SIG-M5 (cell line): Measurements from ENCODE around the gene BUD31.
"Not testable (repeated sequence)": the region's sequence is repeated elsewhere in the genome, so short reads cannot be mapped to it uniquely, and the experiment has no call there.

Source experiments
- DNase-seq: peaks from one replicate; lab custom pipeline; 2025; lab: John Stamatoyannopoulos, UW

BUD31 gene

DNA sequence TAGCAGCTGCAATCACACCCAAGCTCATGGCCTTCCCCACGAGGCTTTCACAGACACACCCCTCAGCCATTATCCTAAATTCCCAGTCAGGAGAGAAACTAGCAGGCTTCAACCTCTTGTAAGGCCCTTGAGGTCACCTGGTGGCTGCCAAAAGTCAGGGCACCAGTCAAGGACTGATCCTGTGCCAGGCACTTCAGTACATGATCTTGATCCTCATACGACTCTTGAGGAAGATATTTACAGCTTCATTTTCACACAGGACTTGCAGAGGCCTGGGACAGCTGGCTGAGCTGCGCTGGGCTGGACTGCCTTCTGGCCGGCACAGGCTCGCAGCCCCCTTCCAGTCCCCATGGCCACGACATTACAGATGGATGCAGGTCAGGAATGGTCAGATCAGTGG, 9.2 kb upstream of the BUD31 start:
- no peak for DNase-seq

DNA sequence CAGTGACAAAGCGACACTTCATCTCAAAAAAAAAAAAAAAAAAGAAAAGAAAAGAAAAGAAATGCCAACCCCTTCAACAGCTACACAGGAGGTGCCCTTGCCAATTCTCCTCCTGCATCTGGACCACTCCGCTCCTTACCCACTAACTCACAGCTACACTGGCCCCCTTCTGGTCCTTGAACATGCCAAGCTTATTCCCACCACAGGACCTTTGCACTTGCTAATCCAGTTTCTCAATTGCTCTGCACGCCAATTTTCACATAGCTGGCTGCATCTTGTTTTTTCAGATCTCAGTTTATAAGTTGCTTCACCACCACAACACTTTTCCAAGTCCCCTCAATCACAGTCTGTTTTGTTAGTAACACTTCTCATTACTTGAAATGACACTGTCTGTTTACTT, 5.9 kb upstream of the BUD31 start:
- no peak for DNase-seq

DNA sequence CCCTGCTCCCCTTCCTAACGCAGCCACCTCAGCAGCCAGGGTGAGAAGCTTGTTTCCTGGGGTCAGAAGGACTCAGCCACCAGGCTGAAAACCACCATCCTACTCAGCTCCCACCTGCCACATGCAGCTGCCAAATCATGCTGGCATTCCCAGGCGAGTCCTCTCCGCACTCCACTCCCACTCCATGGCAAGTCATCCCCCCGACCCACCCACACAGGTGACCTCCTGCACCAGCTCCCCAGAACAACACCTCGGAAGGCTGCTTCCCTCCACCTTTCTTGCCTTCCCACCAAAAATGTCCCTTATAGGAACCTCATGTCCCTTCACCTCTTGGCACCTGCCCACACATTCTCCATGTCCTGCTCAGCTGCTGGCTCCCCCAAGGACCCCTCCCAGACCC, 5.0 kb upstream of the BUD31 start:
- DNase-seq: no peak

DNA sequence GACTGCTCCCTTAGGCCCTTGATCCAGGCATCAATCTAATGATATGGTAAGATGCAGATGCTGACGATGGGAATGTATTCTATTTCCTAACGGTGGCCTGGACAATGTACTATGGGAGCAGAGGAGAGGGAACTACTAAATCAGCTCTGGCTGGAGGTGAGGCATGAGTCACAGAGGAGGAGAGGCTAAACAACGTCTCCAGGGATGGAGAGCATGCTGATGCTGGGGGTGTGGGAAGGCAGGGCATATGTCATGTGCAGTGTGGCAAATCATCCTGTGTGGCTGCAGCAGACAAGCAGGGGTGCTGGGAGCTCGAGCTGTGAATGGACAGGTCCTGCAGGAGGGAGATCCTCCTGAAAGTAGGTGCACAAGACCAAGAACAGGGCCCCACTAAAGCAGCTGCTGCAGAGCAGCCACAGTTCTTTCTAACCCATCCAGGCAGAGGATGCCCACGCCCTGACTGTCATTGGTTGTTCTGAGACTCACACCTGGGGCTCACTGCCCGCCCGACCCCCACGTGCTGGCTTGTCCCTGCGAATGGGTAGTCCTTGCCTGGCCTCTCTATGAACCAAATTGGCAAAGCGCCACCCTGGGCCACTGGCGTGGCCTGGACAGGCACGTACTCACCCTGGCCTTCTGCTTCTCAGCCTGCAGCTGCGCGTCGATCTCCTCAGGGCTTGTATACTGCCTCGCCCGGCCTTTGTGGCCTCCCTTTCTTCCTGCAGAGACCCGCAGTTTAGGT, 4.4 kb upstream of the BUD31 start:
- DNase-seq: no peak

DNA sequence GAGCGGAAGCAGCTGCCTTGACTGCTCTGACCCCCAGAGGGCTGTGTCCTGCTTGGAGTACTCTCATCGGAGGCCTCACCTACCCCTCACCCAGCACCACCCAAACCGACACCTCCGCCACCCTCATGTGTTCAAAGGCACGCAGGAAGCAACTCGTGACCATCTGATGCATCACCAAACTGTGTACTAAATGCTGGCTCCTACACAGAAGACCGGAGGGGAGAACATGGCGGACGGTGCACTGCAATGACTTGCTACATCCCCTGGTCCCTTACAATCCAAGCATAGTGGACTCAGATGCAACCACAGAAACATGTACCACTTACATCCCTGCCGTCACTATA, 3.8 kb upstream of the BUD31 start:
- no peak for DNase-seq

DNA sequence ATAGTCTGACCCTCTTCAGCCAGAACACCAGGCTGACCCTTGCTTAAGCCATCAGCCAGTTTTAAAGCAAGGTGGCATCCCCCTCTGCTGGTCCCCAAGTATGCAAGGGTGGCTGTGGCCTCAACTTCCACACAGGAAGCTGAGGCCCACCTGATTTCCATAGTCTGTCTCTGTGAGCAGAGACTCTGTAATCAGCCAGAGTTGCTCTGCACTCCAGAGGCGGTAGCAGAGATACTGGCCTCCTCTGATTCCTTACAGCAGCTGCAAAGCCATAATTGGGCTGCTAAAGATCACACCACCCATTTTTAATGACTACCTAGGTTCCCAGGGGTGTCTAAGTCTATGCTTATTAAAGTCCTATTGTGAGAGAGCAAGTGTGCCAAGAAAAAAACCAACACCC, 2.2 kb upstream of the BUD31 start:
- no peak for DNase-seq

DNA sequence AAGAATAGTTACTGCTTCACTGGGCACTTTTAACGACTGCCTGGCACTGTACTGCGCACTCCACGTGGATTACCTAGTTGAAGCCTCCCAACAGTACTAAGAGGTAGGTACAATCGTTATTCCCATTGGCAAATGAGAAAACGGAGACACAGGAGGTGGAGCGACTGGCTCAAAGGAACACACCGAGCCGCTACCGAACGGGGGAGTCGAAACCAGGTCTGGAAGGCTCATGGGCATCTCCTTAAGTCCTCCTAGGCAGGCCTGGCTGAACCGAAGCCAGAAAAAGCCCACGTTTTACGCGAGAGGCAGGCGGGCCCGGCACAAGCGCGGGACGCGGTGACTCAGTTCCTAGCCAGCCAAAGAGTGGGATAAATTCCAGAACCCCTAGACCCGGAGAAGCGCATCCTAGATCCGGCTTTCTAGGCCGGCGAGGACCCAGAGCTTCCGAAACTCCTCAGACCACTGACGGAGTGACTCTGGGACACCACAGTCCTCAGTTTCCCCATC, 844 bp upstream of the BUD31 start:
- no peak for DNase-seq

DNA sequence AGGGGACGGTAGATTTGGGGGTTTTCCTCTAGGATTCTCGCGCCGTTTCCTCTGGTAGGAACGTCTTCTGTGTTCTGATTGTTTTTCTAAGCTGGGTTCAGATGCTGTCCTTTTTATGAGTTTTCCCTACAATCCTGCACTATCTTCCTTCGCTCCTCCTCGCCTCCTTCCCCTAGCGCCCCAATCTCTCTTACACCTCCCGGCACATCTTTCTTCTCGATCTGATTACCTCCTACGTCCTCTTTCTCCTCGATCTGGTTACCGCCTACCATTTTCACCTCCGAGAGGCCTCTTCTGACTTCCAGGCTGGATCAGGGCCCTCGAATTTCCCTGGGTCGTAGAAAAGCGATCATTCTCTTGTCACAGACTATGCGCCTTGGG, 413 bp downstream of the BUD31 start:
- no peak for DNase-seq

DNA sequence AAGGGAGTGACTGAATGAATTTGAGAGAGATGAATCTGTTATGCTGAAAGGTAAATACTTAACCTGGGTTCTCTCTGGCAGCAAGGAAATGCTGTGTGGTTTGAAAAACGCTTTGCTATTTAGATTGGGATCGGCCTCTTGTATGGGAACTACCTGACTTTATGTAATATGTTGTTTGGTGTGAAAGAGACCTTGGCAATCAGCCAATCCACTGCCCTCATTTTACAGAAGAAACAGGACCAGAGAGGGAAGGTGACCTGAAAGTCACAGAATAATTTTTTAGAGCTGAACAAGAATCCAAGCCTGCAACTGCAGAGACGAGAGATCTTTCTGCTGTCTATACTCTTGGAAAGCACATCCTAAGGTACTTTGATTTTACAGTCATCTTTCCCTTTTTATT, 1.0 kb downstream of the BUD31 start:
- no peak for DNase-seq

DNA sequence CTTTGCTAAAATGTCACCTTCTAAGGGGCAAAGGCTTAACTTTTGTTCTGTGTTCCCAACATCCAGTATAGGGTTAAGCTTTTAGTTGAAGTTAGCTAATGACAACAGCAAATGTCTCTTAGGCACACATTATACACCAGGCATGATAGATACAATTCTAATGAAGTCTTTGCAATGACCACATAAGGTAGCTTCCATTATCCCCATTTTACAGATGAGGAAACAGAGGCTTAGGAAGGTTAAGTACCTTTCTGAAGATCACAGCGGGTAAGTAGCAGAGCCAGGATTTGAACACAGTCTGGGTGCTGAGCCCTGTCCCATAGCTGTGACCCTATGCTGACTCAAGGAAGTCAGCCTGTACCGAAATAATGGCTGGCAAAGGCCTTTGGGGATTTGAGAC, 1.9 kb downstream of the BUD31 start:
- DNase-seq: no peak

DNA sequence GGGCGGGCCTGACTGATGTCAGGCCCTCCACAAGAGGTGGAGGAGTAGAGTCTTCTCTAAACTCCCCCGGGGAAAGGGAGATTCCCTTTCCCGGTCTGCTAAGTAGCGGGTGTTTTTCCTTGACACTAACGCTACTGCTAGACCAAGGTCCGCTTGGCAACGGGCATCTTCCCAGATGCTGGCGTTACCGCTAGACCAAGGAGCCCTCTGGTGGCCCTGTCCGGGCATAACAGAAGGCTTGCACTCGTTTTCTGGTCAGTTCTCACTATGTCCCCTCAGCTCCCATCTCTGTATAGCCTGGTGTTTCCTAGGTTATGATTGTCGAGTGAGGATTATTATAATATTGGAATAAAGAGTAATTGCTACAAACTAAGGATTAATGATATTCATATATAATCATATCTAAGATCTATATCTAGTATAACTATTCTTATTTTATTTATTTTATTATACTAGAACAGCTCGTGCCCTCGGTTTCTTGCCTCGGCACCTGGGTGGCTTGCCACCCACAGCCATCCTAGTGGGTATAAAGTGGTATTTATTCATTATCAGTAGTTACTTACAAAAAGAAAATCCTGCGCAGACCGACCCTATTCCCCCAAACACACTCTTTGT, 6.9 kb downstream of the BUD31 start:
- DNase-seq: not testable (repeated sequence)

DNA sequence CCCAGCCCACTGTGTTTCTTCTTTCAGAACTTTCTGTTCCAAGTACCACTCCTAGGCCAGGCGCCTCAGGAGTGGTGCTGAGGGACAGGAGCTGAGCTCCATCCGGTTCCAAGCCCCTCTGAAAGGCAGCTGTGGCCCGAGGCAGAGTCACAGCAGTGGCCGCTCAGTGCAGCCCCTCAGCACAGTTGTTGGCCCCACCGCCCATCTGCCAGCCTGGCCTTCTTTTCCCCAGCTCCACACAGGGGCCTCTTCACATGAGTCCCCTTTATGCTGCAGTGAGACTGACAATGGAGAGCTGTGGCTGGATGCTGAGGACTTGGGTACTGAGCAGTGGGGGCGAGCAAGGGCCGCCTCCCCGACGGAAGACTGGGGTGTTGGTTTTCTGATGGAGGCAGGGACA, 9.5 kb downstream of the BUD31 start:
- no peak for DNase-seq

DNA sequence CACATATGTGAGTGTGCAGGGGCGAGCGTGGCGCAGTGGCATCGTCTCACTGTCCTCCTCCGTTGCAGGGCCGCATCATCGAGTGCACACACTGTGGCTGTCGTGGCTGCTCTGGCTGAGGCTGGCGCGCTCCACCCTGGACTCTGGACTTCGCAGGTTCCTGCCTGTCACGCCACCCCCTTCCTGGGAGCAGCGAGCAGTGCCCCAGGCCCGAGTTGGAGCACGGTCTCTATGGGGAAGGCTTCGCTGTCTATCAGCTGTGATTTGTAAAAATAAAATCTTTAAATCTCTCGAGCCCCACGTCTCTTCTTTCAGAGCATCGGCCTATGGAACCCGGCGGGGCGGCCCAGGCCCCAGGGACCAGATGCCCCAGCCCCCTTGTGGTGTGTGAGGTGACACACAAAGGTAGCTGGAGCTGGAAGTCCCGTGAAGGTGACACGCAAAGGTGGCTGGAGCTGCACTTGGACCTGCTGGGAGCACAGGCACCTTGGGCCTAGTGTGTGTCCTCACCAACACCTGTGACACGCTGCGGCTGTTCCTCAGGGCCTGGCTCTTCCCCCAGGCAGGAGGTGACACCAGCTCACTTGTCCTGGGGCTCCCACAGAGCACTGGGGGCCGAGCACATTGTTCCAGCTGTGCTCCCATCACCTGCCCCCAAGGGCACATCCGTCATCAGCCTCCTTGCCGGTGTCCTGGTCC, 10.7 kb downstream of the BUD31 start:
- no peak for DNase-seq

DNA sequence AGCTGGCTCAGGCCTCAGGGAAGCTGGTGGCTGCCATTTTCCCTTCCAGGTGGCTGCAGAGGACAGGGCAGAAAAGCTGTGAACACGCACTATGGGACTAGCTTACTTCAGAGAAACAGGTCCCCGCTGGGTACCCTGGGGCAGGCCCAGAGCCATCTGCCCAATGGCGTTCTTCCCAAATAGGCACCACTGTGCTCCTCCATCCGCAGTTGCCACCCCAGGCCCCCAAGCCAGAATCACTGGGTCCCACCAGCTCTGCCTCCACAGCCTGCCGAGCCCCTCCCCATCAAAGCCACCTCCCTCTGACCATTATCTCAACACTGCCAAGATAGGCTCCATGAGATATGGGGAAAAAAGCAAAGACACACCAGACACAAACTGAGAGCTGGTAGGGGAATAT, 11.4 kb downstream of the BUD31 start:
- no peak for DNase-seq

DNA sequence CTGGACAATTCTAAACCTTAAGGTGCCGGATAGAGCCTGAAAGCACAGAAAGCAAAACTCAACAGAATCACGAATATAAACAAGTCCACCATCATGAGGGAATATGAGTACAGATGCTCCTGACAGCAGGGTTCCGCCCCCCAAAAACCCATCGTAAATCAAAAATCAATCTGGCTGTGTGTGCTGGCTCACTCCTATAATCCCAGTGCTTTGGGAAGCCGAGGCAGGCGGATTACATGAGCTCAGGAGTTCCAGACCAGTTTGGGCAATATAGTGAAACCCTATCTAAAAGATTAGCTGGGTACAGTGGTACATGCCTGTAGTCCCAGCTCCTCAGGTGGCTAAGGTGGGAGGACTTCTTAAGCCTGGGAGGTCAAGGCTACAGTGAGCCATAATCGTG, 12.2 kb downstream of the BUD31 start:
- DNase-seq: no peak

DNA sequence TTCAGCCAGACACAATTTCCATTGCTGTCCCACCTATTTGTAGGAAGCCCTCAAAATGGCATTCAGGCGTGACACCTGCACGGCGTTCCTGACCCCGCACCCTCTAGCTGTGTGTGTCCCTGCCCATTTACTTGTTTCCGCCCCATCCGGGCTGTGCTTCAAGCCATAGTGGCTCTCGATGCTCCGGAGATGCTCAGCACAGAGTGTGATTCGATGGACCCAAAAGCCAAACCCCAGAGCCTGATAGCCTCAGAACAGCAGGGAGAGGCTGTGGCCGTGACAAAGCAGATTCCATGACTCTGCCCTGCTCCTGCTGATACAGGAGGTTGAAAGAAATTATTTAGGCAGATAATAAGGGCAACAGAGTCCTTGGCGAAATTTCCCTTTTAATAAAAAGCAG, 13.4 kb downstream of the BUD31 start:
- no peak for DNase-seq

DNA sequence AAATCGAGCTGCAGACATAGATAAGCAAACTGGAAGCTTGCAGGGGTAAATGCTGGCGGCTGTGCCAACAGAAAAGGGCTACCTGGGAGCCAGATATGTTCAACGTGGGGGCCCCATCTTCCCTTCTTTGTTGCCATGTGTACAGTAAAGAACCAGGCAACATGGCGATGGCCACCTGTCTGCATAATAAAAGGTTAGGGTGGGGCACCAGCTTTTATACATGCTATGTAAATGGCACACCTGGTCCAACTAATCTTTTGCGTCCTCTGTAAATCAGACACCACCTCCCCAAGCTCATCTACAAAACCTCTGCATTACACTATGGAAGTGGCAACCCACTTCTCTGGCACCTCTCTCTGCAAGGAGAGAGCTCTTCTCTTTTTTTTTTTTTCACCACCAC, 13.9 kb downstream of the BUD31 start:
- DNase-seq: no peak

DNA sequence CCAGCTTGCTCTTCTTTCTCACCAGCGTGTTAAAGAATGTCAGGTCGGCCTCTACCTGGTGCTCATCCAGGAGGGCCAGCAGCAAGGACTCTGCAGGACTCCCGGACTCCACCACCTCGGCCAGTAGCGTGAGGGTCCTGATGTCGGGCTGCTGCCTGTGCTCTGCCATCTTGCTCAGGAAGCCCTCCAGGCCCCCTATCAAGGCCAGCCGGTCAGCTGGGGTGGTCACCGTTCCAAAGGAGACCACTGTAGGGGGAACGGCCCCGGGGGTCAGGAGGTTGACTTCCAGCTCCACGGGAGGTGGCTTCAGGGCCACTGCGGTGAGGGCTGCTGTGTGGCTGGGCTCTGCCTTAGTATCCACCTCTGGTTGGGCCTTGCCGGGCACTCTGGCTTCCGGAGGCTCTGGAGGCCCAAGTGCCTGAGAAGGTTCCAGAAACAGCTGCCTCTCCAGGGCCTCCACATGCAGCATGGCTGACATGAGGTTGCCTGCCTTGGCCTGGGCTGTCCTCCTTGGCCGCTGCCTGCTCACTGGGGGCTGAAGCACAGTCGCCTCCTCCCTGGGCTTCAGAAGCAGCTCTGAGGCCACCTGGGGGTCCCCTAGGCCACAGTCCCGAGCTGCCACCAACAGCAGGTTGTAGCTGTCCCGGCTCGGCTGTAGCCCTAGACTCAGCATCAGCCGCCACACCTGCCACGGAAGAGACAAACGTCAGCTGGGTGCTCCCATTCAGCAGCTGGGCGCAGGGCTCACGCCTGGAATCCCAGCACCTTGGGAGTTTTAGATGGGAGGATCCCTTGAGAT, 16.4 kb downstream of the BUD31 start:
- no peak for DNase-seq

DNA sequence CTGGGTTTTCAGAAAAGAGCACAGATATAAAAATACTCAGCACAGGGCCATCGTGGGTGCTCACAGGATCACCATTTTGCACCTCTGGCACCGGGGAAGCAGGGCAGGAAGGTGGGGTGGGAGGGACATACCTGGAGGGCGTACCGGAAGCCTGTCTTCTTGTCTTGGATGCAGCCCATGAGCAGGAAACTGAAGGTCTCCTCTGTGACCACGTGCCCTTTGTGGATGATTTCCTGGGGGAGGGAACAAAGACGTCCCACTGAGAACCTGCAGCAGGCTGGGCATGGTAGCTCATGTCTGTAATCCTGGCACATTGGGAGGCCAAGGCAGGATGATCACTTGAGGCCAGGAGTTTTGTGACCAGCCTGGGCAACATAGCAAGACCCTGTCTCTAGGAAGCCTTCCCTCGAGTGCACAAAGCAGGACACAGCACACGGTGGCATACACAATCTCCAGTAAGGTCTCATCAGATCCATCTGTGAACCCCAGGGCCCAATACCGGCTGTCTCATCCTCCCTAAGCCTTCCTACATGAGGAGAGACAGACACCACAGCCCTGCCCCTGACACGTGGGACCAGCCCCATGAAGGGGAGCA, 20.3 kb downstream of the BUD31 start:
- DNase-seq: no peak

DNA sequence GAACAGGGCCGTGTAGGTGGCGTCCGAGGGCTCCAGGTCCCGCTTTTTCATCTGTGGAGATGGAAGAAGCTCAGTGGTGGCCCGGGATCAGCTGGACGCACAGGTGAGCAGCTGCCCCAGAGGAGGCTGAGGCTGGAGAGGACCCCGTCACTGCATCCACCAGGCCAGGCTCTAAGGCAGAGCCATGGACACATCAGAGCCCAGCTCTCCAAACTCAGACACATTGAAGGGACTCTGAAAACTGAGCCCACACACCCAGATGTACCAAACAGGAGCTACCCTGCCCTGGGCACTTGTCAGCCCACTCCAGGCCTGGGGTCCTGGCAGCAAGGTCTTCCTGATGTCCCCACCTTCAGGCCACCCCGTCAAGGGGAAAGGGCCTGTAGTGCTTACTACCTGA, 21.0 kb downstream of the BUD31 start:
- no peak for DNase-seq

DNA sequence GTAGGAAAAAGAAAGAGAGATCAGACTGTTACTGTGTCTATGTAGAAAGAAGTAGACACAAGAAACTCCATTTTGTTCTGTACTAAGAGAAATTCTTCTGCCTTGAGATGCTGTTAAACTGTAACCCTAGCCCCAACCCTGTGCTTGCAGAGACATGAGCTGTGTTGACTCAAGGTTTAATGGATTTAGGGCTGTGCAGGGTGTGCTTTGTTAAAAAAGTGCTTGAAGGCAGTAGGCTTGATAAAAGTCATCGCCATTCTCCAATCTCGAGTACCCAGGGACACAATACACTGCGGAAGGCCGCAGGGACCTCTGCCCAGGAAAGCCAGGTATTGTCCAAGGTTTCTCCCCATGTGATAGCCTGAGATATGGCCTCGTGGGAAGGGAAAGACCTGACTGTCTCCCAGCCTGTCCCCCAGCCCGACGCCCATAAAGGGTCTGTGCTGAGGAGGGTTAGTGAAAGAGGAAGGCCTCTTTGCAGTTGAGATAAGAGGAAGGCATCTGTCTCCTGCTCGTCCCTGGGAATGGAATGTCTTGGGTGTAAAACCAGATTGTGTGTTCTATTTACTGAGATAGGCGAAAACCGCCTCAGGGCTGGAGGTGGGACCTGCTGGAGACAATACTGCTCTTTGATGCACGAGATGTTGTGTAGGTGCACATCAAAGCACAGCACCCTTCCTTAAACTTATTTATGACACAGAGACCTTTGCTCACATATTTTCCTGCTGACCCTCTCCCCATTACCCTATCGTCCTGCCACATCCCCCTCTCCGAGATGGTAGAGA, 23.2 kb downstream of the BUD31 start:
- not testable (repeated sequence) for DNase-seq
